Measurements from ENCODE around the gene RELT.
A peak's percentile ranks its signal among the peaks of the same experiment; 100 is the strongest.

RELT gene

DNA sequence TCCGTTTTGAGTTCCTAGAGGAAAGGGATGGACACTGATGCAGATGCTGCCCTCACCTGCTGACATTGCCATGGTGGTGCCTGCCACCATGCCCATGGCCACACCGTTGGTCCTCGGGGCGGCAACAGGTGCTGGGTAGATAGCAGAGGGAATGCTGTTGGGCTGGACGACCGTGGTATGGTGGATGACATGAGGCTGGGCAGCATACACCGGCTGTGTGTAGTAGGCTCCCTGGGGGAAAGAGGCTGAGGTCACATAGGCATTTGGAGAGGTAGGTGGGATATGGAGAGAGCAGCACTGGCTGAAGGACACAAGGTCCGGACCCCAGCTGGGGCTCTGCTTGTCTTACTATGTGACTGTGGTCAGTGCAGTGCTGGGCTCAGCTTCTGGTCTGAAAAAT, 33.2 kb downstream of the RELT start:
- Histone ChIP-seq H3K4me3 (no peak overlapping the region), H3K27ac (no peak overlapping the region)
- TF ChIP-seq, protein P1, sequence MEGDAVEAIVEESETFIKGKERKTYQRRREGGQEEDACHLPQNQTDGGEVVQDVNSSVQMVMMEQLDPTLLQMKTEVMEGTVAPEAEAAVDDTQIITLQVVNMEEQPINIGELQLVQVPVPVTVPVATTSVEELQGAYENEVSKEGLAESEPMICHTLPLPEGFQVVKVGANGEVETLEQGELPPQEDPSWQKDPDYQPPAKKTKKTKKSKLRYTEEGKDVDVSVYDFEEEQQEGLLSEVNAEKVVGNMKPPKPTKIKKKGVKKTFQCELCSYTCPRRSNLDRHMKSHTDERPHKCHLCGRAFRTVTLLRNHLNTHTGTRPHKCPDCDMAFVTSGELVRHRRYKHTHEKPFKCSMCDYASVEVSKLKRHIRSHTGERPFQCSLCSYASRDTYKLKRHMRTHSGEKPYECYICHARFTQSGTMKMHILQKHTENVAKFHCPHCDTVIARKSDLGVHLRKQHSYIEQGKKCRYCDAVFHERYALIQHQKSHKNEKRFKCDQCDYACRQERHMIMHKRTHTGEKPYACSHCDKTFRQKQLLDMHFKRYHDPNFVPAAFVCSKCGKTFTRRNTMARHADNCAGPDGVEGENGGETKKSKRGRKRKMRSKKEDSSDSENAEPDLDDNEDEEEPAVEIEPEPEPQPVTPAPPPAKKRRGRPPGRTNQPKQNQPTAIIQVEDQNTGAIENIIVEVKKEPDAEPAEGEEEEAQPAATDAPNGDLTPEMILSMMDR (IDR thresholded peaks at IDR 0.05): no peak
- no peak for DNase-seq (ENCODE audit: low spot score)

DNA sequence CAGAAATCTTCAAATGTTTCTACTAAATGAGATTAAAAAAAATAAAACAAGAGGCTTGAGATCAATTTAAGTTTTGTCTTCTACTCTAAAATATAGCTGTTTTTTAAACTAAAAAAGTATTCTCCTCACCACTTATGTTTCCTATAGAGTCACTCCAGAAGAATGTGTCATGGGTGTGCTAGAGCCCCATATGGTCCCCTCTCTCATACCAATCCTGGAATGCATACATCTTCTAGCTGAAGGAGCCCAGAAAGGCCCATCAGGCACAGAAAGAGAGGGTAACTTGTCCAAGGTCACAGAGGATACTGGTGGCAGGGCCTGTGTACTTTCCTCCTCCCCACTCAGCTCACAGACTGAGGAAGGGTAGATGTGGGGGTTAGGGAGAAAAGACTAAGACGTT, 34.4 kb downstream of the RELT start:
- no peak overlapping the region for H3K27ac ChIP-seq
- DNase-seq (ENCODE audit: low spot score): no peak
- TF ChIP-seq, protein P1 (IDR thresholded peaks at IDR 0.05): no peak

DNA sequence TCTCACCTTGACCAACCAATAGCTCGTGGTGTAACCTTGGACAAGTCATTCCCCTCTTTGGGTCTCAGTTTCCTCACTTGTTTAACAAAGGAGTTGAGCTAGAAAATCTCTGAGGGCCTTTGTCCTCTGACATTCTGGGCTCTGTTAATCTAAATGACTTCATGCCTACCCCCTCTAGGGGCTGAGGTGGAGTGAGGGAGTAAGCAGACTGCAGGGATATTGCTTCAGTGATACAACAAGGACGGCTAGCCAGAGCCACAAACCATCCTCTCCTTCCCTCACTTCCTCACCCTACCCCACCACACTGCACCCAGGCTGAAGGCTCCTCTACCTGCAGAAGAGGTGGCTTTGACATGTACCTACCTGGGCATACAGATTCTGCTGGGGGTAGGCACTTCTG, 34.8 kb downstream of the RELT start:
- H3K4me3 ChIP-seq: no peak overlapping the region
- DNase-seq (ENCODE audit: low spot score): no peak
- no peak overlapping the region for H3K27ac ChIP-seq
- TF ChIP-seq, protein P1 (IDR thresholded peaks at IDR 0.05): no peak

More for the DNA sequence above, 34.4 kb downstream of the RELT start:
- H3K4me3 ChIP-seq: no peak overlapping the region

DNA sequence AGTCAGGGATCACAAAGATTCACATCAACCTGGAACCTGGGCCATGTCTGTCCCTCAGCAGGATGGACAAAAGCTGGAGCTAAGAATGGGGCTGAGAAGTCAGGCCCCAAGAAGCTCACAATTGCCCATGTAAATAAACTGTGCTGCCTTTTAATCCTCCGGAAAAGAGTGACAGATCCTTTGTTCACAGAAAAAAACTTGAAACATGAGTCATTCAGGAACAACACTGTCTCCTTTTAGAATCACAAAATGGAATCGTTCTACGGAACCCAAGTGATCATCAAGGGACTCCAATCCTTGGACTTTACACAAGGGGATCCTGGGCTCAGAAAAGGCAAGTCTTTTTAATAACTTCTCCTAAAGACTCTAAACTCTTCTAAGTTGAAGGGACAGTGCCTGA, 36.1 kb downstream of the RELT start:
- Histone ChIP-seq H3K27ac (no peak overlapping the region), H3K4me3 (no peak overlapping the region)
- no peak for DNase-seq (ENCODE audit: low spot score)
- TF ChIP-seq, protein P1 (IDR thresholded peaks at IDR 0.05): no peak

DNA sequence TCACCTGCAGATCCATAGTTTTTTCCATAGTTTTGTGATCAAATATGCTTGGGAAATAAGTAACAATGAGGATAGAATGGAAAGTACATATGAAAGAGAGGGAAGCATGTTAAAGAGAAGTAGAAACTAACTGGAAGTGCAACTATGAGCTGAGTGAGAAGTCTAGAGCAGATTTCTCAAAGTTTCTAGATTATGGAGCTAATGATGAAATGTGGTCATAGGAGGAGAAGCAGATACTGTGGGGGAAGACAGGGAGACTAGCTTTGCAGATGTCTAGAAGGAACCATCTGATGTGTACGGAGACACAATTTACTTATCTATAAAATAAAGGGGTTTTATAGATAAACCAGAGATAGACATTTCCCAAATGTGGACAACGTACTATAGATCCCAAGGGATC, 37.1 kb downstream of the RELT start:
- Histone ChIP-seq H3K27ac (peak overlapping the region in 1 of 2 donors; percentile 19), H3K4me3 (no peak overlapping the region)
- TF ChIP-seq, protein P1 (IDR thresholded peaks at IDR 0.05): no peak
- no peak for DNase-seq (ENCODE audit: low spot score)

DNA sequence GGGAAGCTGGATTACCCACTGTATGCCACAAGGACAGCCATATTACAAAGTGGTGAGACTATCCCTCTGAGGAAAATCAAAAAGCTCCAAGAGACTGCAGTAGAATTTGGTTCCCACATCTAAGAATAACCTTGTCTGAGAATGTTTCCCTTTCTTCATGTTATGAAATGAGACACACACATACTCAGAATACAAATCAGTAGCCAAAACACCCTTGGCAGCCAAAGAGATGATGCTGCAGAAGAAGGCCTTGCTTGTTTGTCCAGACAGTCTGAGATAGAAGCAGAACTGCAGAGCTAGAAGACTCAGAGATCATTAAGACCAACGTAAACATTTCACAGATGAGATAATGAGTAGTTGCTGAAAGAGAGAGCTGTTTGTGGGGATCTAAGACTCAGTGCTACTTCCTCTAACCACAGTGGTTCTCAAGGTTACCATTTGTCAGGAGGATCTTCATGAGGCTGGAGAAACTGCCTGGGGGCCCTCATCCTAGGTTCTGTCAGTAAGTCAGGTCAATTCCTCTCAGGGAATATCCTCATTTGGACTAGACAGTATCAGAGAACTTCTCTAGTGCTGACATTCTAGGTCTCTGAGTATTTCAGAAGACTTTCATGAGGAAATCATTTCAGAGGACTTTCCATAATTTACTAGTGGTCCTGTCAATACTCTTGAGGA, 38.9 kb downstream of the RELT start:
- no peak overlapping the region for H3K4me3 ChIP-seq
- H3K27ac ChIP-seq: peak overlapping the region; percentile 64 to 81
- DNase-seq (ENCODE audit: low spot score): no peak
- TF ChIP-seq, protein P1 (IDR thresholded peaks at IDR 0.05): no peak

DNA sequence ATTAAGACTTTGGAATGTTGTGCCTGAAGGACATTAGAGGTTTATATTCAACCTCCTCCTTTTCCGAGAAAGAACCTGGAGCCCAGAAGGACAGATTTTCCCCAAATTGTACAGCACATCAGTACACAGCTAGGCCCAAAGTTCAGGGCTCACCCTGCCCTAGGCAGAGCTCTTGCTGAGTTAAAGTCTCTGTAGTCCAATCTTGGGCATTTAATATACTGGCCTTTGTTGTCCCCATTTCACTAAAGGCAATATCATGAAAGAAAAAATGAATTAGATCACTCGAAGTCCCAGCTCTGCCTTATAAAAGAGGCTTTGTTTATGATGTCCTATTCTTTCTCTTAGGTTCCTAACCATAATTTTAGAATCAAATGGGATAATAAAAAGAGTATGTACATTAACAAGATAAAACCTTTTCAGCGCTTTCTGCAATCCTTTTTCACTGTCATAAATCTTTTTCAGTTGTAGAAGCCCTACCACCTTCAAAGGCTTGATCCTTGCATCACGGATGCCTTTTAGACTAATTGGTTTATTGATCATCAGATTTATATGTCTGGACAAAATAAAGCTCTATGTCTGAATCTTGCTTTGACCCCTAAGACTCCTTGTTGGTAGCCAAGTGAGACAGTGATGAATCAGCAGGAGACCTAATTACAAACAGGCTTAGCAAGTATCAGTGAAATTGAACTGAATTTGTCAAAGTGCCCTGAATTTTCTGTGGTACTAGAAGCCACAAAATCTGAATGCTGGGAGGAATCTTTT, 39.8 kb downstream of the RELT start:
- Histone ChIP-seq H3K4me3 (no peak overlapping the region), H3K27ac (peak overlapping the region in 1 of 2 donors; percentile 81)
- DNase-seq (ENCODE audit: low spot score): no peak
- TF ChIP-seq, protein P1 (IDR thresholded peaks at IDR 0.05): no peak

All from coronary artery (tissue), 2 donors.